NCI-H1694 (cell line): ENCODE measurements around the gene MUC22.
"Not testable (repeated sequence)": the region's sequence is repeated elsewhere in the genome, so short reads cannot be mapped to it uniquely, and the experiment has no call there.

ENCODE experiments used
- DNase-seq: peaks from one replicate; lab custom pipeline; 2025; lab: John Stamatoyannopoulos, UW

MUC22 gene

DNA sequence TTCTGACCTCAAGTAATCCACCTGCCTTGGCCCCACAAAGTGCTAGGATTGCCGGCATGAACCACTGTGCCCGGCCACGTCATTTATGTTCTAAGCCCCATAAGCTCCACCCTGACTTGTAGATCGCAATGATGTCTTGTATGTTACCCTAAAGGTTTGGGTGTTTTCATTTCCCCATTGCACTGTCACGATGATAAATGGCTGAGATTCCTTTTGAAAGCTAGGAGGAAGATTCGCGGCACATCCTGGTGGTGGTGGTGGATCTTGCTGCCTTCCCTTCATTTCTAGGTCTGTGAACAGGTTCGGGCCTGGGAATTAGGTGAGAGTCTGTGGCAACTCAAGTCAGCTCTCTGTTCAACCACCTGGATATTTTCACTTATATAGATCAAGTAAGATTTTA lies 28.3 kb downstream of the MUC22 start:
- DNase-seq: no peak

DNA sequence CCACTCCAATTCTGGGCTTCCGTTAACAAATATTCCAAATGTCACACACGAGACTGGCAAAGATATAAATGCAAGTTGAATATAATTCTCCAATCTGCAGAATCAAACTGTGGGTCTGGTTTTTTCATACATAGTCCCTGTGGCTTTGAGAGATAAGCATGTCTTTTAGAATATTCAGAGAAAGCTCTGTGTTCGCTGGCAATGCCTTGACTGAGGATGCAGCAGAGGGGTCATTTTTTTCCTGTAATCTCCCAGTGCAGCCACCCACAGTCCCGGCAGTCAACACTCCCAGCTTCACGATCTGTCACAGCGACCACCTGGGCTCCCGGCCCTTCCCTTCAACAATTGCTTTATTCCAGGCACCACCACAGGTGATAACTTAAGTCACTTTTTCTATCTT lies 30.5 kb downstream of the MUC22 start:
- no peak for DNase-seq

DNA sequence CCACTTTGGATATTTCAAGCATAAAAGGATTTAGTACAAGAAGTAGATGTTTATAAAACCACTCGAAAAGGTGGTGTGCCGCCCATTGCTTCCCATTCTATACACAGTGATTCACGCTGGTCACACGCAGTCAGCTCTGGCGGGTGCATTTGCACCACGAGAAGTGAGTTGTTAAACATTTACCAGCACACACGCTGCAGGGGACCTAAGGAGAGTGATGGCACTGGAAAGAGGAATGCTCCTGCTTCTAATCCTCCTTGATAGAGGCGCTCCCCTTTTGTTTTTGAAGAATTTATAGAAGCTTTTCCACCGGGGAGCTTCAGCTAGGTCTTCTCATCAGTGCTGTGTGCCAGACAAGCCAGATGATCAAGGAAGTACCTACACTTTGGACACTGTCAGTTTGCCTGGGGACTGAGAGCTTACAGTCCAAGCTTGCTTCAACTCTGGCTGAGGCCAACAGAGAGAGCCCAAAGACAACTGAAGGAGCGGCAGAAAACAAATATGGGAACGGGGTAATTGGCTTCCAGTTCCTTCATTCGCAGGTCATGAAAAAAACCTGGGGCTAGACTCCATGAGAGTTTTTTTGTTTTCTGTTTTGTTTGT lies 31.2 kb downstream of the MUC22 start:
- DNase-seq: no peak

GRCh38 chr6:31042806-31043205 lies 32.5 kb downstream of the MUC22 start:
- no peak for DNase-seq

GRCh38 chr6:31048099-31048498 lies 37.8 kb downstream of the MUC22 start:
- DNase-seq: no peak

- DNase-seq: no peak
These were observed 39.2 kb downstream of the MUC22 start for GRCh38 chr6:31049518-31049917.

GRCh38 chr6:31053187-31053586 lies 42.9 kb downstream of the MUC22 start:
- DNase-seq: not testable (repeated sequence)

- DNase-seq: no peak
These were observed 43.6 kb downstream of the MUC22 start for GRCh38 chr6:31053873-31054272.

DNA sequence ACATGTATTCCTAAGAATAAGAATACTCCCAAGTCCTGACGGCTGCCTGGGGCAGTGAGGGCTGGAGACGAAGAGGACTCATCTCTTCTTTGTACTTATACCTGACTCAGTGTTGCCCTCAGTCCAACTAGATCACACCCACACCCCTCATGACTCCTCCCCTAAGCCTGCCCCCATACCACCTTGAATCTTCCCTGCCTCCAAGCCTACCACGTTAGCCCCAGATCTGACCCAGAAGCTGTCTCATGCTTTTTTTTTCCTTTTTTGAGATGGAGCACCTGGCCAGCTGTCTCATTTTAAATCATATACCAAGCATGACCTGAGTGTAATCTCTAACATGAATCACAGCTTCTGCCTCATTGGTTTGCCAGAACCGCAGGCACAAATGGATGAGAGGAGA lies 45.2 kb downstream of the MUC22 start:
- no peak for DNase-seq

GRCh38 chr6:31057426-31058003 lies 47.2 kb downstream of the MUC22 start:
- no peak for DNase-seq

DNA sequence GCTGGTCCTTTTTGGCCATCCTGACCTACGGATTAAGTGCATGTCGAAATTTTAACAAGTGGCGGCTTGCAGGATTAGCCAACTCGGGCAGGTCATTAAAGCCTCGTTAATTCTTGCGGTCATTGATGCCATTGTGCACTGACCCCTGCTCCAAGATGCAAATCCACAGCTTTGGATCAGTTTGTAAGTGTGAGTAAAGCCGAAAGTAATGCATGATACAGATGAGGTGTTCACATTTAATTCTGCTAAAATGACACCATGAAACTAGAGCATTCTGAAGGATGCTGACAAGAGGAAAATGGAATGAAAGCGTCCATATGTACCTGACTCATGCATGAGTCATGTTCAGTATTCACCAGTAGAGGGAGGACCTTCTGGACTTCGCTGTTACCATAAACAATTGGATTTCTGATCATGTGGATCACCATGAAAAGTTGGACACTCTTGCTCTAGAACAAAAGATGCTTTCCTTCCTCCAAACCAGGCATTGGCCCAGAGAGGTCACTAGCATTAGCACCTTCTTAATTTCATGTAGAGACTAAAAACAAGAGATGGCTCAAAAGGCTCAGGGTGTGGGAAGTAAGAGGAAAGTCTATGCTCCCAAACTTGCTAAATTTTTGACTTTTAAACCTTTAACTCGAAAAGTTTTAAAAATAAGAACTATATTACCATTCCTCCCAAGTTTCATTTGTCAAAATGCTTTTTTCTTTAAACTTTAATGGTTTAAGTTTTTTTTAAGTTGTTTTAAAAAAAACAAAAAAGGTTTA lies 48.0 kb downstream of the MUC22 start:
- DNase-seq: no peak

GRCh38 chr6:31060145-31060544 lies 49.9 kb downstream of the MUC22 start:
- DNase-seq: no peak

GRCh38 chr6:31063906-31064435 lies 53.7 kb downstream of the MUC22 start:
- DNase-seq: no peak

DNA sequence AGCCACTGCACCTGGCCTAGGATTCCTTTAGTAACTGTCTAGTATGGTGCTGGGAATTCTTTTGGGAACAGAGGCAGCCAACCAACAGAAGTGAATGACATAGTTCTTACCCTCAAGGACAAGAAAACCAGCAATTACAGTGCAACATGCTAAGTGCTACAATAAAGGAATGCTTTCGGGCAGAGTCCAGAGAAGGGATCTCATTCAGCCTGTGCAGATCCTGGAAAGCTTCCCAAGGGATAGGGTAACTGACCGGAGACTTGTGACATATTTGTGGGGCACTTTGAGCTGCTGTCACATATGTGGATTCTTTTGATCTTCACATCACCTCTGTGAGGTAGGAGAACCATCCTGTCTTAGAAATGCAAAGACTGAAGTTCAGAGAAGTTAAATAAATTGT lies 55.3 kb downstream of the MUC22 start:
- no peak for DNase-seq

DNA sequence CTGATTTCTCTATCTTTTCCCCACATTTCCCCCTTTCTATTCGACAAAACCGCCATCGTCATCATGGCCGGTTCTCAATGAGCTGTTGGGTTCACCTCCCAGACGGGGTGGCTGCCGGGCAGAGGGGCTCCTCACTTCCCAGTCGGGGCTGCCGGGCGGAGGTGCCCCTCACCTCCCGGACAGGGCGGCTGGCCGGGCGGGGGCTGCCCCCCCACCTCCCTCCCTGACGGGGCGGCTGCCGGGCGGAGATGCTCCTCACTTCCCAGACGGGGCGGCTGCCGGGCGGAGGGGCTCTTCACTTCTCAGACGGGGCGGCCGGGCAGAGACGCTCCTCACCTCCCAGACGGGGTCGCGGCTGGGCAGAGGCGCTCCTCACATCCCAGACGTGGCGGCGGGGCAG lies 56.8 kb downstream of the MUC22 start:
- not testable (repeated sequence) for DNase-seq

GRCh38 chr6:31067891-31068668 lies 57.8 kb downstream of the MUC22 start:
- DNase-seq: not testable (repeated sequence)

DNA sequence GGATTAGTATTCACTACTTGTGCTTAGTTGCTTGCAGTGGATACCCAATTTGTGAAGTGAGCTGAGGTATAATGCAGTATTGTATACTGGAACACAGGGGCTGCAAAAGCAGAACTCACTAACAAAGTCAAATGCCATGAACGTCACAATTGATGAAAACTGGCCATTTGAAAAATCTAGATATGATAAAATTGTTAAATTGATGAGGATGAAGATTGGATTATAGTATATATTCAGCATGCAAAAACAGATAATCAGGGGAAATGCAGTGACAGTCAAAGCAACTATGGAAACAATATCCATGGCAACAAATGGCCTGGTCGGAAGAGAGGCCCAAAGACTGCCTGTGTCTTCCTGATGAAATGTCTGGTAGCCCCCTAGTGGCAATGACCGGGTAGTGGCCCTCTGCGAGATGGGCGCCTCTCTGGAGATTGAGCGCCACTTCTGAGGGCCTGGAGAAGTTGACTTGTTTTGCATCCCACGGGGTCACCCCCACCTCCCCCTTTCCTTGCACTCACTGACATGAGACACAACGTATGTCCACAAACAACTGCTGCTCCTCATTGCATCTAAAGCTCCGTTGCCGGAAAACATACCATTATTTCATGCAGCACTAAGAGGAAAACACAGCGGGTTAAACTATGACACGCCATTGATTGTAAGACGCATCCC lies 58.5 kb downstream of the MUC22 start:
- peak; percentile 54 for DNase-seq

DNA sequence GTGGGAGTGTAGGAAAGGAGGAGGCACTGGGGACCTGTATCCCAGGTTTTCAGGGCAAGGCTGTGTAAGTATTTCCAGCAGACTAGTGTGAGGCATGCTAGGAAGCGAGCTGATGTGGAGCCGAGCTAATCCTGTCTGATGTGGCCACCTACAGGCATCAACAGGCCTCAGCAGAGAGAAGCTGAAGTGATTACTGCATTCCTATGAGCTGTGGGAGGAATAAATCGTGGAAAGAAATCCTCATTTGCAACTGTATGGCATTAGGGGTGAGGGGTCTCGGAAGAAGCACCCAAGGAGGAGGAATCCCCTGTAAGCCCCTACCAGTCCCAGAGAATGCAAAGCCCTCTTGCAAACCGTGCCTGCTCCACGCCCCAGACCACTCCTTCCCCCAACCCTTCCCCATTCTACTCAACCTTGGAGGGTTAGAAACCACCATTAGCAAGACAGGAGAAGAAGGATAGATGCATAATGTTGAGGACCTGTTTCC lies 60.5 kb downstream of the MUC22 start:
- DNase-seq: no peak

DNA sequence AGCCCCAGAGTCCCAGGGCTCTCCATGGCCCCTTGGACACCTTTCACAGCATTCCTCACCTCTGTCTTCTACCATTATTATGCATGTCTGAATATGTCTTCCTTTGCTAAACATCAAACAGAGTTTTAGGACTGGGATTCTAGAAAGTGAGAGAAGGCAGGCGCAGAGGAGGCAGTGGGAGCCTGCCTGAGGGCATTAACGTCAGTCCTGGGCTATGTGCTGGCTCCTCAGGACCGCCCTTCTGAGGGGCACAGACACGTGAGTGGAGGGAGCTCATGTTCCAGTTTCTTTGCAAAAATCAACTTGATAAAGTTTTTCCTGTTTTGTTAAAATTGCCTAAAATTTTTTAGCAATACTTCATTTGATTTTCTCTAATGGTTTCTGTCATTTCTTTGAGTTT lies 64.1 kb downstream of the MUC22 start:
- DNase-seq: no peak

DNA sequence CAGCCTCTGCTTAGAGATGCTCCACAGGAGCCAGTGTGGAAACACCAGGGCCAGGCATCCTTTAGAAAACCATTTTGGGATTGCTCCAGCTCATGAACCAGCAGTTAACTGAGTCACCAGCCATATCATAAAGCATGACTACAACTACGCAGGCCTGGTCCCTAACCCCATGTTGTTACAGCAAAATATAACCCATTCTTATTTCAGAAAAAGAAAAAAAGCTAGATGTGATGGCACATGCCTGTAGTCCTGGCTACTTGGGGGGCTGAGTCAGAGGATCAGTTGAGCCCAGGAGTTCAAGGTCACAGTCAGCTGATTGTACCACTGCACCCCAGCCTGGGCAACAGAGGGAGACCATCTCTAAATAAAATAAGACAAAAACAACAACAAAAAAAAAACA lies 65.3 kb downstream of the MUC22 start:
- DNase-seq: no peak

GRCh38 chr6:31076611-31077010 lies 66.3 kb downstream of the MUC22 start:
- DNase-seq: no peak
